HL-60 (cell line): ENCODE data around the gene UGT1A7.

Experiments used
- DNase-seq, 2 experiments: peaks; one replicate each; pipeline ENCODE4 v3.0.0-alpha.2; 2010 to 2020; ENCODE audit warnings: low read depth in 1 of 2, low spot score in 1 of 2
- H3K27ac ChIP-seq: fragments of 250-450 bp; sonication (Bioruptor Pico); replicated peaks from 2 replicates; pipeline ENCODE4 v1.5.1; 2020; ENCODE audit warnings: mild to moderate bottlenecking, moderate library complexity
- H3K27me3 ChIP-seq: fragments of 250-450 bp; sonication (Bioruptor Pico); 2 replicates; pipeline ENCODE4 v1.5.1; 2021; ENCODE audit warnings: mild to moderate bottlenecking, moderate library complexity; ENCODE audit not compliant: insufficient read depth, poor library complexity, severe bottlenecking
- H3K4me3 ChIP-seq: replicated peaks from 2 replicates; pipeline ENCODE4 v1.5.1; 2011; ENCODE audit warnings: mild to moderate bottlenecking, control low read depth, low read length; ENCODE audit not compliant: insufficient read depth
- CTCF ChIP-seq: IDR thresholded peaks from one replicate; pipeline ENCODE4 v1.5.1; 2011; ENCODE audit warnings: low read length, control low read depth, inconsistent platforms; ENCODE audit not compliant: insufficient read depth
- GABPA ChIP-seq: IDR thresholded peaks from 2 replicates; pipeline ENCODE4 v1.6.1; 2012; ENCODE audit warnings: low read depth
- POLR2AphosphoS5 ChIP-seq: IDR thresholded peaks from 2 replicates; pipeline ENCODE4 v1.6.1; 2012; ENCODE audit warnings: low read depth
- REST ChIP-seq: IDR thresholded peaks from 2 replicates; pipeline ENCODE4 v1.6.1; 2012; ENCODE audit warnings: low read depth; ENCODE audit not compliant: insufficient replicate concordance
- SPI1 ChIP-seq: IDR thresholded peaks from 2 replicates; pipeline ENCODE4 v1.6.1; 2012; ENCODE audit warnings: low read depth, mild to moderate bottlenecking, borderline replicate concordance

Gene UGT1A7

GRCh38 chr2:233658610-233659009 is 23.1 kb upstream of the UGT1A7 start:
- no peak for DNase-seq
- no peak overlapping the region for H3K4me3 ChIP-seq
- H3K27me3 ChIP-seq, result no peaks in the 10 kb centered on the region
- no peak overlapping the region for H3K27ac ChIP-seq
- TF ChIP-seq SPI1, result no peak
- TF ChIP-seq POLR2AphosphoS5, result no peak
- no peak for TF ChIP-seq REST
- no peak for TF ChIP-seq CTCF
- no peak for TF ChIP-seq GABPA

DNA sequence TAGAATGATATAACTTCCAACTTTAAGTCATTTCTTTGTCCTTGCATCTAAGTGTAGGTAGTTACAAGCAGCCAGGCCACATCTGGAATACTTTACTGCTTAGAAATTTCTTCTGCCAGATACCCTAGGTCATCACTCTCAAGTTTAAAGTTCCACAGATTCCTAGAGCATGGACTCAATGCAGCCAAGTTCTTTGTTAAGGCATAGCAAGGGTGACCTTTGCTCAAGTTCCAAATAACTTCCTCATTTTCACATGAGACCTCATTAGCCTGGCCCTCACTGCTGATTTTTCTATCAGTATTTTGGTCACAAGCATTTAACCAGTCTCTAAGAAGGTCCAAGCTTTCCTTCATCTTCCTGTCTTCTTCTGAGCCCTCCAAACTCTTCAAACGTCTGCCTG is 17.8 kb upstream of the UGT1A7 start:
- TF ChIP-seq GABPA (no peak), POLR2AphosphoS5 (no peak), CTCF (no peak), SPI1 (no peak), REST (no peak)

GRCh38 chr2:233668605-233669260 is 13.0 kb upstream of the UGT1A7 start:
- DNase-seq, result no peak
- Histone ChIP-seq H3K27me3 (no peaks in the 10 kb centered on the region), H3K4me3 (no peak overlapping the region), H3K27ac (no peak overlapping the region)
- TF ChIP-seq POLR2AphosphoS5, result no peak
- no peak for TF ChIP-seq CTCF
- TF ChIP-seq REST, result no peak
- TF ChIP-seq GABPA, result no peak
- TF ChIP-seq SPI1, result no peak

More for the DNA sequence above, 17.8 kb upstream of the UGT1A7 start:
- Histone ChIP-seq H3K27ac (no peak overlapping the region), H3K4me3 (no peak overlapping the region), H3K27me3 (no peaks in the 10 kb centered on the region)
- no peak for DNase-seq
